Measurements from ENCODE around the gene WWOX. TPM values are rescaled to one million over a fixed set of nuclear protein-coding genes. Genes with fewer than 3 reads are reported as not detected.

The WWOX gene
- total RNA-seq, 4 donors from 2014 or later = 76.8 to 102 (median 83.6) TPM

DNA sequence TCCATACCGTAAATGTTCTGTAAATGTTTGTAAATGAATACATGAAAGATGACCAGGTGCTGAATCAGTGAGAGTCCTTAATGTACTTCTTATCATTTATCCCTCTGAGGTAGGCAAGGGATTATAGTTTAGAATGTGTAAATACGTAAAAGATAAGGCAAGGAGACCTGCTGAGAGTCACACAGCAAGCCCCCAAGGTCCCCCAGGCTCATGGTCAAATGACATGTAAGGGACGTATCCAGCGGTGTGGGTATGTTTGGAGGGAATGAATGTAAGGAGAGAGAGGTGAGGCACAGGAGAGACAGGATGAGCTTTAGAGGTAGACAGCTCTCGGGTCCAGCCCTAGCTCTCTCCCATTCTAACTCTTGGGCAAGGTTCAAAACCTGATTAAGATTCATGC is 341.8 kb downstream of the WWOX start:
- 85 to 97% methylated on average over 5 of the region's 5 CpGs for WGBS, 2 donors

DNA sequence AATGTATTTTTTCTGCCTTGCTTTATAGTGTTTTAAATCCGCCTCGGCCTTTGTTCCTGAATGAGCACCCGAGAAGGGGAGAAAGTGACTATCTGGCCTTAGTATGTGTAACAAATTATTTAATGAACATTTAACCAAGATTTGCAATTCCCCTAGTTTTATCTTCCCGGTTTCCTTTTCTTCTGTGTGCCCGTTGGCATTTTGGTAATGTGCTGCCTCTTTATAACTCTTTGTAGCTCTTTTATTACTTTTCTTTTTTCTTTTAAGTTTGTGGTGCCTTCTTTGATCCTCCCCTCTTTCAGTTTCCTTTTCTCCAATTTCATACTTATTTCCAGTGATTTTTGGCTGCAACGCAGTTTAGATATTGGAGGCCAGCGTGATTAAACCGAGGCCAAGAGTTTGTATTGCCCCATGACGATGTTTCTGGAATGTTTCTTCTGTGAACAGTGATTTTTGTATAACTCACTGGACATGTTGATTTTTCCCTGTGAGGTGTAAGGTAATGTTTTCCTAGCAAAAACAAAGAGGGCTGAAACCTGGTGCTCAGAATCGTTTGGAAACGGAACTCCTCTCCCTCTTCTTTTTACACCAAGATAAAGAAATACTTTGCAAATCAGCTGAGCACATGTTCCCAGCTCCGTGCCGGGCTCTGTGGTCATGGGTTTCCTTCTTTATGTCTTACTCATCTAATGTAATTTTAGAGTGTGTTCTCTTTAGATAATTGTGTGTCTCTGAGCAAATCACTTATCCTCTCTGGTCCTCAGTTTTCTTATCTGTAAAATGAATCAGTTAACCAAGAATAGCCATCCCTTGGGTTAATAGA is 344.3 kb downstream of the WWOX start:
- H3K4me3 ChIP-seq = peak overlapping the region in 1 of 4 donors; percentile 12
- H3K36me3 ChIP-seq = no peaks in the 10 kb centered on the region
- peak overlapping the region in 2 of 4 donors; percentile 17 to 54 for H3K27ac ChIP-seq
- no peaks in the 10 kb centered on the region for H3K9me3 ChIP-seq
- no peak for DNase-seq (ENCODE audit: low spot score in 2 of 2)
- no peak for TF ChIP-seq POLR2A (IDR thresholded peaks at IDR 0.05)
- TF ChIP-seq EP300 (IDR thresholded peaks at IDR 0.05) = no peak
- TF ChIP-seq, protein P1, sequence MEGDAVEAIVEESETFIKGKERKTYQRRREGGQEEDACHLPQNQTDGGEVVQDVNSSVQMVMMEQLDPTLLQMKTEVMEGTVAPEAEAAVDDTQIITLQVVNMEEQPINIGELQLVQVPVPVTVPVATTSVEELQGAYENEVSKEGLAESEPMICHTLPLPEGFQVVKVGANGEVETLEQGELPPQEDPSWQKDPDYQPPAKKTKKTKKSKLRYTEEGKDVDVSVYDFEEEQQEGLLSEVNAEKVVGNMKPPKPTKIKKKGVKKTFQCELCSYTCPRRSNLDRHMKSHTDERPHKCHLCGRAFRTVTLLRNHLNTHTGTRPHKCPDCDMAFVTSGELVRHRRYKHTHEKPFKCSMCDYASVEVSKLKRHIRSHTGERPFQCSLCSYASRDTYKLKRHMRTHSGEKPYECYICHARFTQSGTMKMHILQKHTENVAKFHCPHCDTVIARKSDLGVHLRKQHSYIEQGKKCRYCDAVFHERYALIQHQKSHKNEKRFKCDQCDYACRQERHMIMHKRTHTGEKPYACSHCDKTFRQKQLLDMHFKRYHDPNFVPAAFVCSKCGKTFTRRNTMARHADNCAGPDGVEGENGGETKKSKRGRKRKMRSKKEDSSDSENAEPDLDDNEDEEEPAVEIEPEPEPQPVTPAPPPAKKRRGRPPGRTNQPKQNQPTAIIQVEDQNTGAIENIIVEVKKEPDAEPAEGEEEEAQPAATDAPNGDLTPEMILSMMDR (IDR thresholded peaks at IDR 0.05) = no peak
- no peaks in the 10 kb centered on the region for H3K27me3 ChIP-seq
- 45 to 48% methylated on average over 13 of the region's 13 CpGs for WGBS, 2 donors
- peaks cover 0 to 8% (median 0%) of the 10 kb centered on the region in 4 donors for H3K4me1 ChIP-seq

More for the DNA sequence above, 341.8 kb downstream of the WWOX start:
- TF ChIP-seq POLR2A (IDR thresholded peaks at IDR 0.05) (no peak), EP300 (IDR thresholded peaks at IDR 0.05) (no peak)
- TF ChIP-seq, protein P1 (IDR thresholded peaks at IDR 0.05) = no peak
- no peak overlapping the region for H3K4me3 ChIP-seq
- peaks cover 0 to 8% (median 0%) of the 10 kb centered on the region in 4 donors for H3K4me1 ChIP-seq
- H3K27ac ChIP-seq = no peak overlapping the region
- H3K9me3 ChIP-seq = no peaks in the 10 kb centered on the region
- DNase-seq (ENCODE audit: low spot score in 2 of 2) = no peak
- no peaks in the 10 kb centered on the region for H3K36me3 ChIP-seq
- H3K27me3 ChIP-seq = no peaks in the 10 kb centered on the region

DNA sequence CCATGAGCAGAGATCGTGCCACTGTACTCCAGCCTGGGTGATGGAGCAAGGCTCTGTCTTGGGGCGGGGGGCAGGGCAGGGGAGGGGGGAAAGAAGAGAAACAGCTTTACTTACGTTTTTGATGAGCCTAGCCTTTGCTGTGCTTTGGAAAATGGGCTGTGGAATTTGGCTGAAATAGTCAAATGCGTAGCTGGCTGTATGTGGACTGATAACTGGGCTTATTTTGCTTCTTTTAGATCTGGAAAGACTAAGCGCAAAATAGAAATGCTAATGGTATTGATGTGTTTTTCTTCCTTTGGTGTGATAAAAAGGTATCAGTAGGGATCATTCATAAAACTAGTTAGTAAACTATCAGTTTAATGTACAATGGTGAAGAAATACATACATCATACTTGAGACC is 346.4 kb downstream of the WWOX start:
- DNase-seq (ENCODE audit: low spot score in 2 of 2) = no peak
- no peaks in the 10 kb centered on the region for H3K36me3 ChIP-seq
- H3K4me1 ChIP-seq = peaks cover 0 to 18% (median 0%) of the 10 kb centered on the region in 4 donors
- no peak for TF ChIP-seq POLR2A (IDR thresholded peaks at IDR 0.05)
- TF ChIP-seq EP300 (IDR thresholded peaks at IDR 0.05) = no peak
- TF ChIP-seq, protein P1 (IDR thresholded peaks at IDR 0.05) = no peak
- WGBS, 2 donors = 91 to 94% methylated on average over 5 of the region's 5 CpGs
- H3K9me3 ChIP-seq = no peaks in the 10 kb centered on the region
- no peak overlapping the region for H3K4me3 ChIP-seq
- no peaks in the 10 kb centered on the region for H3K27me3 ChIP-seq
- H3K27ac ChIP-seq = no peak overlapping the region

- Histone ChIP-seq H3K27me3 (no peaks in the 10 kb centered on the region), H3K36me3 (no peaks in the 10 kb centered on the region), H3K4me1 (peaks cover 0 to 24% (median 0%) of the 10 kb centered on the region in 4 donors), H3K27ac (no peak overlapping the region), H3K9me3 (no peaks in the 10 kb centered on the region), H3K4me3 (no peak overlapping the region)
- no peak for DNase-seq (ENCODE audit: low spot score in 2 of 2)
- TF ChIP-seq, protein P1 (IDR thresholded peaks at IDR 0.05) = no peak
- TF ChIP-seq EP300 (IDR thresholded peaks at IDR 0.05) (no peak), POLR2A (IDR thresholded peaks at IDR 0.05) (no peak)
- 94 to 96% methylated on average over 5 of the region's 5 CpGs for WGBS, 2 donors
These were observed 347.0 kb downstream of the WWOX start for GRCh38 chr16:78446486-78446885.

DNA sequence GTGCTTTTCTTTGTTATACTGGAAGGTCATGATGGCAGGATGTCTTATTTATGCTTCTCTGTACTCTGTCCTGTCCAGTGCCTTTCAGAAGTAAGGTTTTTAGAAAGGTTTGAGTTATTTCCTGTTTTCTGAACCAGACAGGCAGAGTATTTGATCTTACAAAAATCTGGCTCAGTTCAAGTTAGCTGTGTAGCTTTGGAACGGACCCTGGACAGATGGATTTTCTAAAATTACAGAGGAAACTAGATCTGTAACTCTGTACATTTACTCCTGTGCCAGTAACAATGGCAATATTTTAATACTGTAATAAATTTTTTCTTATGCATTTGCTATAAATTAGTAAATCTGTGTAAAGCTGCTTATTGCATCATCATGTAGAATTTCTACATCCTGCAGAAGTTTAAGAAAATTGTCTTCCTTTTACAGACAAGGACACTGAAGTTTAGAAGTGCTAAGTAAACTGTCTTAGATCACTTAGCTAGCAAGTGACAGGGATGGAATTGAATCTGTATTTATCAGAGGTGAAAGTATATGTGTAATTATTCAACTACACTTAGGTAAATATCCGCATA is 347.6 kb downstream of the WWOX start:
- WGBS, 2 donors = 85 to 88% methylated on average over 2 of the region's 2 CpGs
- Histone ChIP-seq H3K9me3 (no peaks in the 10 kb centered on the region), H3K4me1 (peaks cover 0 to 27% (median 0%) of the 10 kb centered on the region in 4 donors), H3K27ac (no peak overlapping the region), H3K27me3 (no peaks in the 10 kb centered on the region), H3K36me3 (no peaks in the 10 kb centered on the region), H3K4me3 (no peak overlapping the region)
- no peak for DNase-seq (ENCODE audit: low spot score in 2 of 2)
- TF ChIP-seq, protein P1 (IDR thresholded peaks at IDR 0.05) = no peak
